Kasumi-1 (cell line): ENCODE measurements around the gene FYTTD1.
"Not testable (repeated sequence)": the region's sequence is repeated elsewhere in the genome, so short reads cannot be mapped to it uniquely, and the experiment has no call there.

Source experiments
- DNase-seq, 2 experiments: peaks; one replicate each; lab custom pipeline; 2025; lab: John Stamatoyannopoulos, UW

The FYTTD1 gene

DNA sequence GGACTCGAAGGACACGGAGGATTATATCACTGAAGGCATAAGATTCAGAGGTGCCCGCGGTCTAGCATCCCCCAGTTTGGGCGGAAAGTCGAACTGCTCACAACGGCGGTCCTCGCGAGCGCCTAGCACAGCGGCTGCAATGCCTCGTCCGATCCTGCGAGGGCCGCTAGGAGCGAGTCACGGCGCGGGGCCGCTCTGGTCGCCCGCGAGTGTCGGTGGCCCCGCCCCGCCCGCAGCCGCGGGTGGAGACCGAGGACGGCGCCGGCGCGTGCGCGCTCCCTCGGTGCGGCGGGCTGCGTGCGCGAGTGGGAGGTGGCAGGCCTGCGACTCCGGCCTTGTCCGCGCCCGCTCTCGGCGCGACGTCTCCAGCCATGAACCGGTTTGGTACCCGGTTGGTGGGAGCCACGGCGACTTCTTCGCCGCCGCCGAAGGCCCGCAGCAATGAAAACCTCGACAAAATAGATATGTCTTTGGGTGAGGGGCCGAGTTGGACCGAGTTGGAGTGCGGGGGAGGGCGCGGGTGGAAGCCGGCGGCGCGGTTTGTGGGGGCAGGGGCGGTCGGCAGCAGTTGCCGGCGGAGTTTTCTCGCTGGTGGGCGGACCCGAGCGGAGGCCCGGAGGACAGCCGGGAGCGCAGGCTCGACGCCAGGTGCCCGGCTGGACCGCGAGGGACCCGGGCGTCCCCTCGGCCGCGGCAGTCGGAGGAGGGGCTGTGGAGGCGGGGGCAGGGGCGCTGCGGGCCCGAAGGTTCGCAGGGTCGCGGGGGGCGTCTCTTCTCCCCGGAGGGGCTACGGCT, at the start of gene FYTTD1:
TSS of gene FYTTD1 (plus strand) at position 283 of the 795 bp plus-strand sequence. CDS start at position 372, 89 bp downstream.
- DNase-seq, result peak; percentile 72 to 73

- no peak for DNase-seq
Measured at GRCh38 chr3:197700095-197700494, 49.6 kb upstream of the FYTTD1 start.

DNA sequence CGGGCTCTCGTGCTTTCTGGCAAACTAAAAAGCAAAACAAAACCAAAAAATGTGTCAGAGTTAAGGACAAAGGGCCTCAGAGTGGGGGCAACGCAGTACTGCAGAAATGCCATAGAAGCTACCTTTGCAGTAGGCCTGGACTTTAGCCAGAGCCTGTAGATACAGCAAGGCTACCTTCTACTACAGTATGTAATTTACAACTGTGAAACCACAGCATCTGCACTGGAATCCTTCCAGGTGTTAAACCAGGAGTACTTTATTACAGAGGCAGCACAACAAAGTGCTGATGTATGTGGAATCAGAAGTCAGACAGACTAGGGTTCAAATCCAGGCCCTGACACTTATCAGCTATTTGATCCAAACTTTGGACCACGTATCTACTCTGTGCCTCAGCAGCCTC, 47.8 kb upstream of the FYTTD1 start:
- no peak for DNase-seq

DNA sequence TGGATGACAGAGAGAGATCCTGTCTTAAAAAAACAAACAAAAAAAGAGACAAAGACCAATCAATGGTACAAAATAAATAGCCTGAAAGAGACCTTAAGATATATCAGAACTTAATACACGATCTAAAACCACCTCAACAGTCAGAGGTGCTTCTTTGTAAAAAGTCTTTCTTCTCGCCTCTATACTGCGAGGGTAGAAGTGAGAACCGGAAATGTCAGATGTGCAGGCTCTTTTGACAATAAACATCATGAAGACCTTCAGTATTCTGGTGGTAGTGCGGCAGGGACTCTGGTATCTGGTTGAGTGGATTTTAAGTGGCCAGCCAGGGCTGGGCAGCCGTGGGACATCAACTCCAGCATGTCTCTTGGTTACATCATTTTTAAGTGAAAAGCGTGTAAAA, 43.0 kb upstream of the FYTTD1 start:
- no peak for DNase-seq

GRCh38 chr3:197709135-197709534, 40.5 kb upstream of the FYTTD1 start:
- peak; percentile 8 to 37 for DNase-seq

GRCh38 chr3:197710965-197711364, 38.7 kb upstream of the FYTTD1 start:
- not testable (repeated sequence) for DNase-seq

DNA sequence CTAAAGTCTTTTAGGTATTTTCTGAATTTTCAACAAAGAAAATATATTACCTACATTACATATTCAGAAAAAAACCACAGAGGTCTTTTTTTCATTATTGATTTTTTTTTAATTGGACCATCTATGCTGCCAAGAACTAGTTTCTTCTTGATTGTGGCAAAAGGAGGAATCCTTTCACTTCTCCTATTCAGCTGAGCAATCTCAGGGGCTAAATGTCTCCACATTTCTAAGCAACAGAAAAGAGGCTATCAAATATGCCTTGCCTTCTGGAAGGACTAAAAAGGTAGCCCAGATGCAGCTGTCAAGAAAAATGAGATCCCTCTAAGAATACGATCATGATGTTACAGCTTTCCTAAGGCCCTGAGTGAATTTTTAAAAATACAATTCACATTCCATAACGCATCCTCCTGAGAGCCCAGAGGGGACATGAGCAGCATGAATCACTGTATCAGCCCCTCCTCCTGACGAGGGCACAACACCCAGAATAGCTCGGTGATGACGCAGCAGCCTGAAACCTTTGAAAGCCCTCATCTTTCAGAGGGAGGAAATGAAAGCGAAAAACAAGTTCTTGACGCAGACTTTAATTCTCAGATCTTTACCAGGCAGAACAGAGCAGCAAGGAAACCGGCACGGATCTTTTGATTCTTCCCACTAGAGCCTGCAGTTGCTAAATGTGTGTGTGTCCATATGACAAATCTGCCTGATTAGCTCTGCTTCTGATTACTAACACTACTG, 37.5 kb upstream of the FYTTD1 start:
- DNase-seq, result peak; percentile 71

GRCh38 chr3:197713477-197713822, 36.2 kb upstream of the FYTTD1 start:
- no peak for DNase-seq

- DNase-seq, result no peak
Measured at GRCh38 chr3:197714251-197714650, 35.4 kb upstream of the FYTTD1 start.

DNA sequence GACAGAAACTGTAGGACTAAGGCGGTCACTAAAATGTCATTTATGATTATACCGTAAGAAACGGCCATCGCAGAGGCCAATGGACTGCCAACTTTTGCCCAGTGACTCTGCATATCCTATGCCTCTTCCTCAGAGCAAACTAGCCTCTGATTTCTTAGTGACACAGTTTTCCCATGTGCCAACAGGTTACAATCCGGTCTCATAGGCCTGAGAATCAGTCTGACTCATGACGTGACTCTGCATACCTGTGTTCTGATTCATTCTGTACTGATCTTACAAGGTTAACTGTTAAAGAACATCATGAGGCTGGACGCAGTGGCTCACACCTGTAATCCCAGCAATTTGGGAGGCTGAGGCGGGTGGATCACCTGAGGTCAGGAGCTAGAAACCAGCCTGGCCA, 30.8 kb upstream of the FYTTD1 start:
- no peak for DNase-seq

GRCh38 chr3:197720694-197721093, 29.0 kb upstream of the FYTTD1 start:
- DNase-seq, result no peak

DNA sequence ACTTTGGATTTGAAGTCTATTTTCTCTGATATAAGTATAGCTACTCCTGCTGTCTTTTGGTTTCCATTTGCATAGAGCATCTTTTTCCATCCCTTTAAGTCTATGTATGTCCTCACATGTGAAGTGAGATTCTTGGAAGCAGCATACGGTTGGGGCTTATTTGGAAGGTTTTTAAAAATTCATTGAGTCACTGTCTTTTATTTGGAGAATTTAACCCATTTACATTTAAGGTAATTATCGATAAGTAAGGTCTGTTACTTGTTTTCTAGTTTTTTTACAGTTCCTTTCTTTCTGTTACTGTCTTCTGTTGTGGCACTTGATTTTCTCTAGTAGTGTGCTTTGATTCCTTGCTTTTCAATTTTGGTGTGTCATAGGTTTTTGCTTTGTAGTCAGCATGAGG, 26.9 kb upstream of the FYTTD1 start:
- DNase-seq, result no peak

GRCh38 chr3:197727878-197728277, 21.8 kb upstream of the FYTTD1 start:
- not testable (repeated sequence) for DNase-seq

- no peak for DNase-seq
Measured at GRCh38 chr3:197728487-197728886, 21.2 kb upstream of the FYTTD1 start.

DNA sequence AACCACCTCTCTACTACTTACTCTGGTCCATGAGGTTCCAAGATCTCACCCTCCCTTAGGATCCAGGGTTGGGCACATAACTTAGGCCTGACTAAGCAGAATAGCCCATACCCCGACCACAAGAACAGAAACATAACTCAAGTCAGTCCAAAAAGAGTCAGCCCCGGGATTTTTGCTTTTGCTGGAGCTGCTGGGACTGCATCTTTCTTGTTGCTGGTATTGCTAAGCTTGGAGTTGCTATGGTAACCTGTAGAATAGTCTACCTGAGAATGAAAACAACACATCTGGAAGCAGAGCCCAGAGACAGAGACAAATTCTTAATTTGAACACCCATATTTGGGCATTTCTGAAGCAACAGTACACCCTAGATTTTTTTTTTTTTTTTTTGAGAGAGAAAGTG, 19.5 kb upstream of the FYTTD1 start:
- DNase-seq, result no peak

- not testable (repeated sequence) for DNase-seq
Measured at GRCh38 chr3:197730770-197731169, 18.9 kb upstream of the FYTTD1 start.

DNA sequence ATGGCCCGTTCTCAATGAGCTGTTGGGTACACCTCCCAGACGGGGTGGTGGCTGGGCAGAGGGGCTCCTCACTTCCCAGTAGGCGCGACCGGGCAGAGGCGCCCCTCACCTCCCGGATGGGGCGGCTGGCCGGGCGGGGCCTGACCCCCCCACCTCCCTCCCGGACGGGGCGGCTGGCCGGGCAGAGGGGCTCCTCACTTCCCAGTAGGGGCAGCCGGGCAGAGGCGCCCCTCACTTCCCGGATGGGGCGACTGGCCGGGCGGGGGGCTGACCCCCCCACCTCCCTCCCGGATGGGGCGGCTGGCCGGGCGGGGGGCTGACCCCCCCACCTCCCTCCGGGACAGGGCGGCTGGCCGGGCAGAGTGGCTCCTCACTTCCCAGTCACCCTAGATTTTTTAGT, 18.2 kb upstream of the FYTTD1 start:
- DNase-seq, result not testable (repeated sequence)

GRCh38 chr3:197733042-197733441, 16.6 kb upstream of the FYTTD1 start:
- no peak for DNase-seq

DNA sequence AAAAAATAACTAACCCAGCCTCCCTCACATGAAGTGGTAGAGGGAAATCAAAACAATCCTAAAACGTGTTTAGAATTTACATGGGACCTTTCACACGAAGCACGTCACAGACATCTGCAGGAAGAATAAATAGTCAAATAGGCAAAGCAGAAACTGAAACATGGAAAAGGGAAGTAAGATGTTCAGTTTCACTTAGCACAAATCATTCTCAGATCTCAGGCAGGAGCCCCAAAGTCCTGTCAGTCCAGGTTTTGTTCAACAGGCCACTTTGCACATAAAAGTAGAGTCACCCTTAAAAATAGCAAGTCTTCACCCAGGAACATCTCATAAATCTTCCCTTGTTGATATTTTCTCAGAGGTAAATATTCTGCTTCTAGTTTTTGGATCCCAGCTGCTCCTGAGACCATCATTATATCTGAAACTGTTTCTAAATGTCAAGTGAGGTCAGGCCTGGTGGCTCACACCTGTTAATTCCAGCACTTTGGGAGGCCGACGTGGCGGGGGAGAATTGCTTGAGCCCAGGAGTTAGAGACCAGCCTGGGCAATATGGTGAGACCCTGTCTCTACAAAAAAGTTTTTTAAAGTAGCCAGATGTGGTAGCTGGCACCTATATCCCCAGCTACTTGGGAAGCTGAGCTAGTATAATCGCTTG, 14.9 kb upstream of the FYTTD1 start:
- DNase-seq, result peak; percentile 62 to 65

DNA sequence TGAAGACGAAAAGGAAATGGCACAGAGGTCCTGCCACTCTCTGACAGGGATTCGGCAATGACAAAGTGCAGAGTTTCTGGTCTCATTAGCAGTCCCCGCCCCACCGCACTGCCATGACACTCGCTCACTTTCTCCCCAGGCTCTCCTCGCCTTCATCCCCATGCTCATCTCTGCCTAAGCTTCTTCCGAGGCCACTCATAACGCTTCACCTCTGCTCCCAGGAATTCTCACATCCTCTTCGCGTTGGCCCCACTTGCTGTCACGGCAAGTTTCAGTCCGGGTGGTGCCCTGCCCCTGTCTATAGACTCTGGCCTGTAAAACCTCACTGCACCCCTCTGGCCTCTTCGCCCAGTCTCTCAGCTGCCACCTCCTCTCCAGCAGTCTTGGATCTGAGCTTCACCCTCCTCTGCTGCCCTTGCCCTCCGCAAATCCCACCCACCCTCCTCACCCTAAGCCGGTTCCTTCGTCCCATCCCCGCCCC, 13.6 kb upstream of the FYTTD1 start:
- no peak for DNase-seq

DNA sequence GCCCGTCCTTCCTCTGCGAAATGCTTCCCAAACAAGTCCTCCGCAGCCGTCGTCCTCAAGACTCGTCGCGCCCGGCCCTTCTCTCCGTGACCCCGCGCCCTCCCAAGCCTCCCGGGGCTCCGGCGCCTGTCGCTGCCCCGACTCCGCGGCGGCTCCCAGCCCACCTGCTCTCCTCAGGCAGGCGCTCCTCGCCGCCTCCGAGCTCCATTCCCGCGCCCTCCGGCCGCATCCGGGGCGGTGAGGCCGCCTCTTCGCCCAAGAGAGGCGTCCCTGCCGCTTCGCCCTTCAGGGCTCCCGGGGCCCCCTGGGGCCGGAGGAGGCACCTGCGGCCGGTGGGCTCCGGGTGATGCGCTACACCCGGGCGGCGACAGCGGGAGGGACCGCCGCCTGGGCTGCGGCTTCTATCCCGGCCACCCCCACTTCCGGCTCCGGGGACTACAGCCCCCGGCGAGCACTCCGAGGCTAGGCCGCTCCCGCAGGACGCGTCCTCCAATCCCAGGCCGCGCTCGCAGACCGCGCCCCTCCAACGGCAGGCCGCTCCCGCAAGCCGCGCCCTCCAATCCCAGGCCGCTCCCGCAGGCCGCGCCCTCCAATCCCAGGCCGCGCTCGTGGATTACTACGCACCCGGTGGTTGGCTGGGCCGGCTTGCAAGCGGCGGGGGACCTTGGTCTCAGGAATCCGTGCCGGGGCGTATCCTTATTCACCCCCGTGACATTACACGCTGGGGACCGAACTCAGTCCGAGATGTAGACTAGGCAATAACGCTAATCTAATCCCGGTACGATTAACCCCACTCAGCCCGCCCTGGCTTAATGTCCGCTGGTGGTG, 13.0 kb upstream of the FYTTD1 start, which contains the start of gene RUBCN:
TSS of gene RUBCN (minus strand) at position 414 of the 828 bp plus-strand sequence. CDS start at position 229, 185 bp downstream.
- DNase-seq, result peak; percentile 90 to 94

DNA sequence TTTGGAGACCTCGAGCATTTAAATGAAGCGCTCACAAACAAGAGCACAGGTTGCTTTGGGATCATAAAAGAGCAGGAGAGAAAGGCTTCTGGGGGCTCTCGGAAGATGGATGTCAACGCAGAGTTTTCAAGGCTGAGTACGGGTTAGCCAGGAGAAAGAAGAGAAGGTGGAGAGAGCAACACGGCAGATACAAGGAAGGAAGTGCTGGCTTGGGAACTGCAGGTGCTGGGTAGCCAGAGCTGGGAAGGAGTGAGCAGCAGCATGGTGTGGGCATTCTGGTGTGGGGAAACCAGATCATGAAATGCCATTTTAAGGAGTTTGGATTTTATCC, 12.4 kb upstream of the FYTTD1 start:
- no peak for DNase-seq
